Measurements from ENCODE around the gene ARHGEF26.

The ARHGEF26 gene

DNA sequence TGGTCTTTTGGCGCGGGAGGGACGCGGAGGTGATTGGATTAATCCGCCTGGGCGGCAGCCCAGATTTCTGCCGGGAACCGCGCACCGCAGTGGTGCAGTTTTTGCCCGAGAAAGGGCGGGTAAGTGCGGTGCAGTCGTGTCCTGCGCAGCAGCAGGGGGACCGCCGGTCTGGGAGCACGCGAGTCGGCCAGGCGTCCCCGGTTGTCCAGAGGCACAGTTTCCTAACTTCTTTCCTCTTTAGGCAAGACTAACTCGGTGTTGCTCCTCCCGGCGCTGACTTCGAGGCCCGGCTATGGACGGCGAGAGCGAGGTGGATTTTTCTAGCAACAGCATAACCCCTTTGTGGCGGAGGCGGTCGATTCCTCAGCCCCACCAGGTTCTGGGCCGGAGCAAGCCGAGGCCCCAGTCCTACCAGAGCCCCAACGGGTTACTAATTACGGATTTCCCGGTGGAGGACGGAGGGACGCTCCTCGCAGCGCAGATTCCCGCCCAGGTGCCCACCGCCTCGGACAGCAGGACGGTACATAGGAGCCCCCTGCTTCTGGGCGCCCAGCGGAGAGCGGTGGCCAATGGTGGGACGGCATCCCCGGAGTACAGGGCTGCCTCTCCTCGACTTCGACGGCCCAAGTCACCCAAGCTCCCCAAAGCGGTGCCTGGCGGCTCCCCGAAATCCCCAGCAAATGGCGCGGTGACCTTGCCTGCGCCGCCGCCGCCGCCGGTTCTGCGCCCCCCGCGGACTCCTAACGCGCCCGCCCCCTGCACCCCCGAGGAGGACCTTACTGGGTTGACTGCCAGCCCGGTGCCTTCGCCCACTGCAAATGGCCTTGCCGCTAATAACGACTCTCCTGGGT, 736 bp downstream of the ARHGEF26 start:
- peak; percentile 46 for DNase-seq

GRCh38 chr3:154122552-154122911, 1.3 kb downstream of the ARHGEF26 start:
- no peak for DNase-seq

DNA sequence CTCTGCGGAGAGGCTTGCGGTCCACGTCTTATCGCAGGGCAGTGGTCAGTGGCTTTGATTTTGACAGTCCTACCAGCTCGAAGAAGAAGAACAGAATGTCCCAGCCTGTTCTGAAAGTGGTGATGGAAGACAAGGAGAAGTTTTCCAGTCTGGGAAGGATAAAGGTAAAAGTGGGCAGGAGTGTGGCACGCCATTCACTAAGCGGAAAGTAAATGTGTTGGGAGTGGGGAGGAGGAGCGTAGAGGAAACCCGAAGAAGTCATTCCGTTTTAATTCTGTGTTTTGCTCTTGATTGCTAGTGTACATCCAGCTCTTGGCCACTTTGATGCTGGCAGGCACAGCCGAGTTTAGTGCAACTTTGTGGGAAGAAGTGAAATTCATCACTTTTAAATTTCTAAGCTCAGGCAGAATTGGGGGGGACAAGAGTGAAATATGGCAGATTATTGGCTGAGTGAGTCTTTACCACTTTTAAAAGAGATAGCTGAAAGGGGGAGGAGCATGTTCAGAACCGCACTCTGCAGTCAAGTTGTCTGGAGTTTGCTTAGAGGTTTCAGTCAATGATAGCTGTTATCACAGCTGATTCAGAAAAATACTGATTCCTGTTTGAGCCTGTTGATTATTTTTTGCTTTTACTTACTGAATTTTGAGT, 1.8 kb downstream of the ARHGEF26 start:
- no peak for DNase-seq

DNA sequence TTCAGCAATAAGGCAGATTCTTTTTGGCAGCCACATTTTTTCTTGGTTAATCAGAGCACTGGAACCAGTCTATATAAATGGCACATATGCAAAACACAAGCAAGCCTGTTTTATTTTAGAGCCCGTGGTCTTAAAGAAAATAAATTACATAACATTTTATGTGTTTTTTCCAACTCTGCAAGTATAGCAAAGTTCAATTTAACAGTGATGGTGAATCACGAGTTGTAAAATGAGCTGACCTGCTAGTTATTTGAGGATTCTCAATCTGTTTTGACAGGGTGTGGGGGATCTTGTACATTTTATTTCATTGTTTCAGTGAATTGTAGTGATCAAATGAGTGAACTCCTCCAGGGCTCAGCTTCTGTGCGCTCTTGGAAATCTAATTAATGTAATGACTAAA, 2.7 kb downstream of the ARHGEF26 start:
- DNase-seq: no peak

DNA sequence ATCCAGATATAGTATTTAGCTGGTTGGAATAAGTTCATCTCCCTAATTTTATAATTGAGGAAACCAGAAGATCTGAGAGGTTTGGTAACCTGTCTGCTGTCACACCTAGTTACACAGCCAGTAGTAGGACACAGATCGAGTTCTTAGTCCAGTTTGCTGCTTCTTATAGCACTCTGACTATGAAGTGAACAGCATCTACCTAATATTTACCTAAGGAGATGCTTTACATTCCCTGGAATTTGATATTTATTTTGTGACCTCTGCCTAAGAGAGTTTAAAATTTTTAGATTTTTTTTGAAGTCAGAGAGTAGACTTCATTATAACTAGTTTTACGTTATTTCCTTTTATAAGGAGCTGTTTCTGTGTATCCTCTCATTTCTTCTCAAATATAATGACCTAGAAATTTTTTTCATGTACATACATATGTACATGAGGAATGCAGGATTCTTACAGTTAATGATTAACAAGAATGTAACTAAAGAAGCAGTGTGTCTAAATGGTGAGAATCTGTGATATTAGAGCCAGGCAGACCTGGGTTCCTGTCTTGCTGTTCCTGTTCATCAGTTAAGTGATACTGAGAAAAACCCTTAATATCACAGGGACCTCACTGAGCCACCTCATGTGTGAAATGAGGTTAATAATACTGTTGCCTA, 4.3 kb downstream of the ARHGEF26 start:
- no peak for DNase-seq

DNA sequence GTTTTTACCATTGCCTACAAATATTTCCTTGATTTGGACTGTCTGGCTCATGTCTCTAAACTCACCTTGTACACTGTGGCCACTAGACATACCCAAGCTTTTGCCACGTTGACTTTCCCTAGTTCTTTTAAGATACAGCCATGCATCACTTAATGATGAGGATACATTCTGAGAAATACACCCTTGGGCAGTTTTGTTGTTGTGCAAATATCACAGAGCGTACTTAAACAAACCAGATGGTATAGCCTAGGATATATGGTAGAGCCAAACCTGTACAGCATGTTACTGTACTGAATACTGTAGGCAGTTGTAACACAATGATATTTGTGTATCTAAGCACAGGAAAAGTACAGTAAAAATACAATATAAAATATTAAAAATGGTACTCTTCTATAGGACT, 5.5 kb downstream of the ARHGEF26 start:
- DNase-seq: no peak

DNA sequence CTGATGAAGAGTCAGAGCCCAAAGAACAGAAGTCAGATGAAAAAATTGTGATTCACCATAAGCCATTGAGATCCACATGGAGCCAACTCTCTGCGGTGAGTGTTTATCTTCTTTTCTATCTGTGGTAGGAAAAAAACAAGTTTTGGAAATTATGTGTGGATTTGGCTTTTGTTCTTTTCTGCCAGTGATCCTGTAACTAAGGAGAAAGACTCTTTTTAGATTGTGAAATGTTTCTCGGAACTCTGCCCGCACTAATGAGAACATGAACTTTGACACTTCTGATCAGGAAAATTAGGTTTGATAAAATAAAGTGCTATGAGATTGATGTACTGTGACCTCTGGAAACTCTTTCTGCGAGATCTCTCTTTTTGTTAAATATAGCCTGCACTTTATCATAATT, 8.4 kb downstream of the ARHGEF26 start:
- DNase-seq: no peak

DNA sequence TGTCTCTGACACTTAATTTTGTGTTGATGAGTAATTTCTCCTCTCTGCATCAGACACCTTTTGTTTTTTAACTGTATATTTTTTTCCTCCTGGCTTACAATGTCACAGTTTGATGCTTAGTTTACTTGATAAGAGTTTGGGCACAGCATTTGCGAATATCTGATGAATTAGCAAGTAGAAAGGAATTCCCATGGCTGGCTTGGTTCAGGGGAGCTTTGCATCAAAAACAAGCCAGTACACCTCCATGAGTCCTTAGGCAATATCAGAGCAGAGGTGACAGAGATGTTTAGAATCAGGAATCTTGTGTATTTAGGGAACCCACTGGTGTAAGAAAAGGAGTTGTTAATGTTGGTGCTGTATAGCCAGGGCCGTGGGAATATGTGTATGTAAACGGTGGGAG, 9.3 kb downstream of the ARHGEF26 start:
- DNase-seq: no peak

- DNase-seq: no peak
These were observed 10.6 kb downstream of the ARHGEF26 start for GRCh38 chr3:154131830-154132229.

GRCh38 chr3:154132777-154133375, 11.7 kb downstream of the ARHGEF26 start:
- DNase-seq: no peak

DNA sequence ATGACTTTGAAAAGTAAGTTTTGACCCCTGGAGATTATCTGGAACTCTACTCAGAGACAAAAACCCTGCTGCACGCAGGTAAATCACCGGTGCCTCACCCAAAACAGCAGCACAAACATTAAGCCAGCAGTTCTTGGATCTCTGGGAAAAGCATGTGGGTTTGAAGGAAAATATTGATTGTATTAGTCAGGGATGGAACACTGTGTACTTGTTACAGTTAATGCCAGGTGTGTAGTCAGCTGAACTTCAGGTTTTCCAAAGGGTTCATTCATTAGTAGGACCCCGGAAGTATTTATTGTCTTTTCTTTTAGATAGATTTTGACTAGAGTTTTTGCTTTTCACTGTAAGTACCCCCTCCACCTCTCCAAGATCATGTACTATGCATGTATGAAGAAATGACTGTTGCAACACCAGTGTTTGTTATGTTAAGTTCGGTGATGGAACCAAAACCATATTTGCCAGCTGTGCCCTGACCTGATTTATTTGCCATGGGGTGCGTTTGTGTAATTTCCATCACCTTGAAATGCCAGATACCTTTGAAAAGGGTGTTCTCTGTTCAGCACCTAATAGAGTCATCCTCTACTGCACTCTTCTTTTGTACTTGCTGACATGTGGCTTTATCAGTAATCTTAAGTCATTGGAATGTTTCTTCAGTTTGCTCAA, 14.5 kb downstream of the ARHGEF26 start:
- no peak for DNase-seq

GRCh38 chr3:154137036-154137435, 15.8 kb downstream of the ARHGEF26 start:
- no peak for DNase-seq

DNA sequence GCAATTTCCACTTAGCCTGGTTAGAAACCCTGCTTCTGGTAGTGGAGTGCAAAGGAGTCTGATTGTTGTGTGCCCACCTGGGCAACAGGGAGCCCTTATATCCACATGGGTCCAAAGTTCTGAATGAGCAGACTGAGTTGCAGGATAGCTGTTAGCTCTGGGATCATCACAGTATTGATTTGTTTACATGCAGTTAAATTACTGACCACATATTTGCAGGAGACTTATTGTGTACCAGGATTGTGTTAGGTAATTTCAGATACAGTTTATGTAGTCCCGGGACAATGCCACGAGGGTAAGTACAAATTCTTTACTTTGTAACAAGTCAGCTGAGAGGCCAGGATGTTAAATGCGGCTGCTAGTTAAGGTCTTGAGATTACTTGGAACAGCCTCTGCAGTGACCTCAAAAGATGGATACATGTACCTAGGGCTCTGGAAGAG, 18.8 kb downstream of the ARHGEF26 start:
- DNase-seq: no peak

DNA sequence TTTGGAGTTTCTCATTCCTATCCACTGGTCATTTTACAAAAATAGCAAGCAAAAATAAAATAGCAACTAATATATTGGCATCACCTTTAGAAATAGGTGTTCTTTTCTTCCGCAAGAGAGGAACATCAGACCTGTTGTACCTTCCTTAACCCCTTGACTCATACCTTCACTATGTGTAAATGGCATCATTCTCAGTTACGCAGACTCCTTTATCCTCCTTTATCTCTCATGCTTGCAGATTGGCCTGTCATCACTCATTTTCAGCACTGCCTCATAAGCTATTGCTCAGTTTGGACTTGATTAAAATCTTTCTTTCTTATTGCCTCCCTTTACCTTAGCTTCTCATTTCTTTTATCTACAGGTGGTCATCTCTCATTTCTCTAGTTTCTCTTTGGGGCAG, 21.4 kb downstream of the ARHGEF26 start:
- no peak for DNase-seq

DNA sequence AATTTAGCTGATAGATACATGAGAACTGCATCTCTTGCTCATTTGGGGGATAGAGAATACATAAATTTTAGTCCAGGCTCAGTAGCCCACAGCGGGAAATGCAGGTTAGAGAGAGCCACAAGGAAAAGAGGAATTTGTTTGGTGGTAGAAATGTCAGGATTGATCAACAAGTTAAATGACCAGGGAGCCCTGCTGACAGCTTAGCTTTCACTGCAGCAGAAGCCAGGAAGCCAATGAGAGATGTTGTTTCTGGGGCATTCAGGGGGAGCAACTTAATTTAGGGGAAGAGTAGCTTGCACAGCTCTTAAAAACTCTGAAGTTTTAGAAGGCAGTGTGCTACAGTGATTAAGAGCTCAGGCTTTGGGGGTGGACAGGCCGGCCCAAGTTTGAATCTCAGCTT, 22.7 kb downstream of the ARHGEF26 start:
- no peak for DNase-seq

DNA sequence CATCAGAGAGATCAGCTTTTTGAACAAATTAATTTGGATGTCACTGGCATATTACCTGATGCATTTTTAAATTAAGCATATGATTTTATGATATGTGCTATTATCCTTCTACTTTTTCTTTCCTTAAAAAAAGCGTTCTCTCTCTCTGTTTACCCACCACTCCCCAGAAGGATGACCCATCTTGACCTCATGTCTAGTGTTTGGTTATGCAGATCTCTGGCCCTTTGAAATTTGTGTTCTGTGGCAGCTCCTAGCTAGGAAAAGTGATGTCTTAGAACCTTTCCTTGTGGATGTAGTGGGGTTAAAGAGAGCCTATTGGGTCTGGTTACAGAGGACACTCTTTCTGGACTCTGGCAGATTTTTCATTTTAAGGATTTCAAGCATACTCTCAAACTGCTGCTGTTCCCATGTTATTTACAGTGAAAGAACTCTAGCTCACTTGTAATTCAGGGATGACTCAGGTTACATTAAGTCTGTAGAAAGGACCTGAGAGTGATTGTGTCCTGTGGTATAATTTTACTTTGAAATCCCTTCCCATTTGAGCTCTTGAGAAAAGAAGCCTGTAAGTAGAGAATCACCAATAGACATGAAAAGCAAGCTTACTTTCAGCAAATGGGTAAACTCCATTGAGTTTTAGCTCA, 23.8 kb downstream of the ARHGEF26 start:
- DNase-seq: no peak

- no peak for DNase-seq
These were observed 27.4 kb downstream of the ARHGEF26 start for GRCh38 chr3:154148541-154148940.

DNA sequence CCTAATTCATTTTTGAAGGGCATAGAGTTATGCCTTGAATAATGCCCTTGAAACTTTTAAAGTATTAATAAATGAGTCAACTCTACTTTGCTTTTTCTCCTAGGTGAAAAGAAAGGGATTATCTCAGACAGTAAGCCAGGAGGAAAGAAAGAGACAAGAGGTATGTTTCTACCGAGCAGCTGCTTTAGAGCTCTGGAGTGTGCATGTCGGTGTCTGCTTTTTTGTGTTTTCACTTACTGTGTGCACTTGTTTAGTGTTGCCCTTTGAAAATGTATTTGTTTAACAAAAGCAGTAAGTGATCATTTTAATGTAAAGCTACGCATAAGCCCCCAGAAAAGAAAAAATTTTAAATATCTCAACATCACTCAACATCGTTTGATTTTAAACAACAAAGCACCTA, 28.1 kb downstream of the ARHGEF26 start:
- no peak for DNase-seq

GRCh38 chr3:154151969-154152368, 30.8 kb downstream of the ARHGEF26 start:
- DNase-seq: no peak

- DNase-seq: no peak
These were observed 31.6 kb downstream of the ARHGEF26 start for GRCh38 chr3:154152741-154153140.

DNA sequence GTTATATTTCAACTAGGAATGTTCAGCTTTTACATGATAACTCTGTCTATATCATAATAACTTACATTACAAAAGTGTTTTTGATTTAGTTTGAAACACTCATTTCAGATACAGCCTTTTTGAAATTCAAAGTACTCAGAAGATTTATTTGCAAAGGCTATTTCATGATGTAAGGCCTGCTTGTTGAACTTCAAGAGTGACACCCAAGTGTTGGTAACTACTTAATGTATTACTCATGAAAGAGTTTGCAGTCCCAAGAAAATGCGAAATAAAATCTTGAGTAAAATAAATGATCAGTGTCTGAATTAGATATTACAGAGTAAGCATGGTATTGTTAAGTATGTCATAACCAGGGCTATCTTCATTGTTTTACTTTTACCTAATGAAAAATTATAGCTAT, 35.3 kb downstream of the ARHGEF26 start:
- no peak for DNase-seq

DNA sequence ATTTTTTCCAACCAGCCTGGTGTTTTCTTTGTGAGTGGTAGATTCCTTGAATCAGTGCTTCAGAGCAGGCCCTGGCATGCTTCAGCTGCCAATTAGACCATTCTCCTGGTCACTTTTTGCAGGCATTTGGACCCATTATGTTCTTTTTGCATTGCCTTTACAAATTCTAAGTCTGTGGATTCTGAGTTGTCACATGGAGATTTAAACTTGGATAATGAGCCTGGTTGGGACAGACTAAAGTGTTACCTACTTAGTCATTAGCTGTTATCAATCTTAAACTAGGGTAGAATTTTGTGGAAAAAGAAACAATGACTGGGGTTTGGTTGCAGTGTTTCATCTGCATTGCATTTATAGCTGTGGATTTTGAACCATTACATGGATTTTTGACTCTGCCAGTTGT, 40.6 kb downstream of the ARHGEF26 start:
- DNase-seq: no peak

- DNase-seq: no peak
These were observed 43.2 kb downstream of the ARHGEF26 start for GRCh38 chr3:154164387-154164786.

Measured in stimulated activated CD8-positive, alpha-beta memory T cell treated with anti-CD3 and anti-CD28 coated beads, Interleukin-4, amount 100 ng/mL, for 48 hours (primary cell).